ENCODE measurements around the gene SAMD10.
A peak's percentile ranks its signal among the peaks of the same experiment; 100 is the strongest.

Gene SAMD10

GRCh38 chr20:63955827-63956663 lies 23.4 kb downstream of the SAMD10 start, which contains the start of gene UCKL1:
Gene UCKL1, minus strand, starts transcription at chr20:63956416. Its CDS starts 44 bp downstream, at chr20:63956372.
- peak; percentile 95 for DNase-seq (ENCODE audit: low spot score)

- DNase-seq (ENCODE audit: low spot score) = peak; percentile 78
These were observed 24.1 kb downstream of the SAMD10 start for GRCh38 chr20:63955281-63955826.

GRCh38 chr20:63953764-63954429 lies 25.5 kb downstream of the SAMD10 start:
- DNase-seq (ENCODE audit: low spot score) = no peak

- DNase-seq (ENCODE audit: low spot score) = no peak
These were observed 26.7 kb downstream of the SAMD10 start for GRCh38 chr20:63952769-63953168.

GRCh38 chr20:63952210-63952535 lies 27.3 kb downstream of the SAMD10 start:
- no peak for DNase-seq (ENCODE audit: low spot score)

GRCh38 chr20:63951398-63952209 lies 27.8 kb downstream of the SAMD10 start:
- DNase-seq (ENCODE audit: low spot score) = no peak

- DNase-seq (ENCODE audit: low spot score) = no peak
These were observed 28.6 kb downstream of the SAMD10 start for GRCh38 chr20:63950701-63951397.

- DNase-seq (ENCODE audit: low spot score) = no peak
These were observed 31.6 kb downstream of the SAMD10 start for GRCh38 chr20:63947638-63948456.

- DNase-seq (ENCODE audit: low spot score) = no peak
These were observed 32.3 kb downstream of the SAMD10 start for GRCh38 chr20:63946986-63947637.

- DNase-seq (ENCODE audit: low spot score) = no peak
These were observed 33.2 kb downstream of the SAMD10 start for GRCh38 chr20:63945921-63946920.

- DNase-seq (ENCODE audit: low spot score) = no peak
These were observed 34.3 kb downstream of the SAMD10 start for GRCh38 chr20:63945031-63945658.

- no peak for DNase-seq (ENCODE audit: low spot score)
These were observed 35.1 kb downstream of the SAMD10 start for GRCh38 chr20:63944078-63944941.

- no peak for DNase-seq (ENCODE audit: low spot score)
These were observed 35.7 kb downstream of the SAMD10 start for GRCh38 chr20:63943808-63944077.

- no peak for DNase-seq (ENCODE audit: low spot score)
These were observed 36.3 kb downstream of the SAMD10 start for GRCh38 chr20:63942969-63943807.

- DNase-seq (ENCODE audit: low spot score) = peak; percentile 34
These were observed 37.0 kb downstream of the SAMD10 start for GRCh38 chr20:63942250-63942951.

Data from GM03348 (cell line).